AG04450 (cell line): ENCODE results near the gene SCAF8. TPM values are rescaled to one million over a fixed set of nuclear protein-coding genes. Genes with fewer than 3 reads are reported as not detected.

Experiments used
- CTCF ChIA-PET: fragments of 300-600, 350-600 bp; formaldehyde crosslinking; extraction: SDS; loops from one replicate; lab custom pipeline; 2022; ENCODE audit warnings: antibody characterized with exemption, inconsistent platforms; lab: Charles Lee
- POLR2A ChIA-PET: fragments of 350-600 bp; formaldehyde crosslinking; extraction: SDS; loops from one replicate; lab custom pipeline; 2021; ENCODE audit warnings: antibody characterized with exemption, inconsistent platforms; lab: Yijun Ruan, JAX
- DNase-seq: peaks from one replicate; pipeline ENCODE4 v3.0.0-alpha.2; 2011; ENCODE audit warnings: low read depth, low spot score
- H3K27ac ChIP-seq: one replicate; pipeline ENCODE4 v1.5.1; 2012; ENCODE audit warnings: low read depth, low read length, control low read depth
- H3K27me3 ChIP-seq: one replicate; pipeline ENCODE4 v1.6.0; 2012; ENCODE audit warnings: low read length; ENCODE audit not compliant: control insufficient read depth, insufficient read depth
- H3K4me3 ChIP-seq: 2 replicates; pipeline ENCODE4 v1.5.1; 2011; ENCODE audit warnings: mild to moderate bottlenecking, low read depth, low read length, control low read depth
- H3K9me3 ChIP-seq: 2 replicates; pipeline ENCODE4 v1.5.1; 2012; ENCODE audit warnings: low read length; ENCODE audit not compliant: control insufficient read depth, insufficient read depth
- CTCF ChIP-seq: IDR thresholded peaks from 2 replicates; pipeline ENCODE4 v1.5.1; 2011; ENCODE audit warnings: low read depth, low read length, control low read depth, inconsistent platforms
- polyA plus RNA-seq: library from polyadenylated mRNA; depleted of rRNA; stranded (reverse); fragments of >200 nt; gene quantifications from 2 replicates; pipeline ENCODE4 v1.2.3, GENCODE V29; 2011

SCAF8 gene
- polyA plus RNA-seq, 1 experiment: 29.2 TPM

- no peak for DNase-seq
- CTCF ChIA-PET: interaction anchor here (1.0 kb wide), 1 partner anchor 82 kb away, joined by 3 read pairs; no protein-coding TSS in a partner anchor
- H3K27ac ChIP-seq: no peak overlapping the region
- H3K4me3 ChIP-seq: no peak overlapping the region
- H3K9me3 ChIP-seq: no peaks in the 10 kb centered on the region
- POLR2A ChIA-PET: no interaction called here
- no peaks in the 10 kb centered on the region for H3K27me3 ChIP-seq
- no peak for TF ChIP-seq CTCF
Measured at GRCh38 chr6:154758125-154758524, 24.9 kb downstream of the SCAF8 start.

- no peaks in the 10 kb centered on the region for H3K9me3 ChIP-seq
- ChIA-PET POLR2A (no interaction called here), CTCF (interaction anchor here (1.6 kb wide), 1 partner anchor 88 kb away, joined by 7 read pairs; no protein-coding TSS in a partner anchor)
- H3K4me3 ChIP-seq: no peak overlapping the region
- no peak overlapping the region for H3K27ac ChIP-seq
- DNase-seq: no peak
- TF ChIP-seq CTCF: no peak
- H3K27me3 ChIP-seq: no peaks in the 10 kb centered on the region
Measured at GRCh38 chr6:154763650-154764049, 30.4 kb downstream of the SCAF8 start.

GRCh38 chr6:154765273-154765672 lies 32.1 kb downstream of the SCAF8 start:
- CTCF ChIA-PET: interaction anchor here (0.7 to 1.6 kb wide), 2 partner anchors 41 to 89 kb away, joined by 6 to 7 read pairs; no protein-coding TSS in a partner anchor
- Histone ChIP-seq H3K27me3 (no peaks in the 10 kb centered on the region), H3K4me3 (no peak overlapping the region), H3K9me3 (no peaks in the 10 kb centered on the region), H3K27ac (no peak overlapping the region)
- DNase-seq: no peak
- POLR2A ChIA-PET: no interaction called here
- TF ChIP-seq CTCF: no peak

GRCh38 chr6:154766288-154766687 lies 33.1 kb downstream of the SCAF8 start:
- CTCF ChIA-PET: no interaction called here
- TF ChIP-seq CTCF: no peak
- no peak overlapping the region for H3K4me3 ChIP-seq
- H3K9me3 ChIP-seq: no peaks in the 10 kb centered on the region
- POLR2A ChIA-PET: no interaction called here
- DNase-seq: no peak
- H3K27ac ChIP-seq: no peak overlapping the region
- no peaks in the 10 kb centered on the region for H3K27me3 ChIP-seq

GRCh38 chr6:154767003-154767723 lies 33.9 kb downstream of the SCAF8 start:
- Histone ChIP-seq H3K27me3 (no peaks in the 10 kb centered on the region), H3K27ac (no peak overlapping the region), H3K9me3 (no peaks in the 10 kb centered on the region), H3K4me3 (no peak overlapping the region)
- no peak for DNase-seq
- CTCF ChIA-PET: interaction anchor here (0.5 kb wide), 1 partner anchor 35 kb away, joined by 3 read pairs; no protein-coding TSS in a partner anchor
- no peak for TF ChIP-seq CTCF
- POLR2A ChIA-PET: no interaction called here
